Measurements from ENCODE around the gene NABP2. TPM values are rescaled to one million over a fixed set of nuclear protein-coding genes. Genes with fewer than 3 reads are reported as not detected.
A peak's percentile ranks its signal among the peaks of the same experiment; 100 is the strongest.

The NABP2 gene
- polyA plus RNA-seq, 2 of the 4 experiments (the other 2 are of a cell fraction): 64.1 to 86.7 TPM

- H3K4me3 ChIP-seq: peak overlapping the region; percentile 30
- H3K27ac ChIP-seq: peak overlapping the region; percentile 76 to 94
- 24% methylated on average over 15 of the region's 15 CpGs for WGBS (ENCODE audit: missing lambda C conversion rate)
- TF ChIP-seq JUN (IDR thresholded peaks at IDR 0.05) (no peak), GATA3 (IDR thresholded peaks at IDR 0.05; ENCODE audit: borderline replicate concordance) (0 out of 2 replicates have a peak, but pooled peaks have one; percentile 16)
- DNase-seq (ENCODE audit: low read depth in 1 of 2, low spot score in 1 of 2) (no peak), FAIRE-seq (no peak), ATAC-seq (peak; percentile 11 to 14; a peak in 5 of 6 replicates)
- H3K9me3 ChIP-seq: no peaks in the 10 kb centered on the region
- H3K4me1 ChIP-seq: peaks cover 26% of the 10 kb centered on the region
- ChIA-PET POLR2A (no interaction called here), CTCF (interaction anchor here (0.9 to 4.2 kb wide), 15 partner anchors 10 to 104 kb away, joined by 3 to 67 read pairs (median 6); partner anchors contain the start of genes SMARCC2 and ZC3H10)
- H3K4me2 ChIP-seq: peak overlapping the region; percentile 86
Observed at GRCh38 chr12:56223571-56224101, 506 bp upstream of the NABP2 start.

- Histone ChIP-seq H3K9me3 (no peaks in the 10 kb centered on the region), H3K4me3 (peak overlapping the region; percentile 66), H3K27ac (peak overlapping the region; percentile 80 to 91), H3K4me2 (peak overlapping the region; percentile 87), H3K4me1 (peaks cover 27% of the 10 kb centered on the region)
- WGBS (ENCODE audit: missing lambda C conversion rate): 64% methylated on average over 11 of the region's 11 CpGs
- DNase-seq (ENCODE audit: low read depth in 1 of 2, low spot score in 1 of 2): no peak
- no peak for TF ChIP-seq HMGXB4 (CRISPR knock-in tag; IDR thresholded peaks at IDR 0.05; ENCODE audit: borderline replicate concordance)
- TF ChIP-seq REST (IDR thresholded peaks at IDR 0.05): peak; percentile 71
- CTCF ChIA-PET: interaction anchor here (0.5 to 2.6 kb wide), 5 partner anchors 11 to 827 kb away, joined by 3 to 9 read pairs (median 3); no protein-coding TSS in a partner anchor
- no peak for FAIRE-seq
- ATAC-seq: no peak
- POLR2A ChIA-PET: no interaction called here
Observed at GRCh38 chr12:56224954-56225353, 812 bp downstream of the NABP2 start.

GRCh38 chr12:56229082-56229481 lies 4.9 kb downstream of the NABP2 start:
- 96% methylated on average over 4 of the region's 7 CpGs for WGBS (ENCODE audit: missing lambda C conversion rate)
- no peak for DNase-seq (ENCODE audit: low read depth in 1 of 2, low spot score in 1 of 2)
- Histone ChIP-seq H3K4me1 (peaks cover 16% of the 10 kb centered on the region), H3K4me3 (no peak overlapping the region), H3K27ac (no peak overlapping the region), H3K4me2 (no peak overlapping the region), H3K9me3 (no peaks in the 10 kb centered on the region)
- ChIA-PET POLR2A (no interaction called here), CTCF (interaction anchor here (1.7 kb wide), 1 partner anchor 27 kb away, joined by 5 read pairs; no protein-coding TSS in a partner anchor)
- no peak for ATAC-seq
- FAIRE-seq: no peak
- TF ChIP-seq USF2 (IDR thresholded peaks at IDR 0.05) (no peak), CBX8 (IDR thresholded peaks at IDR 0.05) (no peak)

GRCh38 chr12:56229916-56230431 lies 5.8 kb downstream of the NABP2 start, which contains the start of gene SLC39A5:
TSS of gene SLC39A5 (plus strand) at chr12:56230051. CDS start at chr12:56231275, 1,224 bp downstream.
- 94% methylated on average over 4 of the region's 4 CpGs for WGBS (ENCODE audit: missing lambda C conversion rate)
- Histone ChIP-seq H3K27ac (no peak within 1 kb of the TSS), H3K4me2 (0 out of 3 replicates have a peak within 1 kb of the TSS, but pooled peaks have one; percentile 22), H3K4me3 (no peak within 1 kb of the TSS), H3K4me1 (peaks cover 14% of the 10 kb centered on the region), H3K9me3 (no peaks in the 10 kb centered on the region)
- TF ChIP-seq EHF (CRISPR knock-in tag; IDR thresholded peaks at IDR 0.05): no peak
- no peak for TF ChIP-seq FOXS1 (CRISPR knock-in tag; IDR thresholded peaks at IDR 0.05)
- TF ChIP-seq FOSB (CRISPR knock-in tag; IDR thresholded peaks at IDR 0.05): no peak
- TF ChIP-seq HMGXB4 (CRISPR knock-in tag; IDR thresholded peaks at IDR 0.05; ENCODE audit: borderline replicate concordance): no peak
- no peak for TF ChIP-seq EHMT2 (IDR thresholded peaks at IDR 0.05; ENCODE audit: low read depth)
- no peak for TF ChIP-seq SREBF2 (IDR thresholded peaks at IDR 0.05)
- TF ChIP-seq HDAC2 (IDR thresholded peaks at IDR 0.05): no peak
- no peak for TF ChIP-seq MAX (IDR thresholded peaks at IDR 0.05)
- TF ChIP-seq TFCP2L1 (CRISPR knock-in tag; IDR thresholded peaks at IDR 0.05): no peak
- no peak for TF ChIP-seq SMC3 (IDR thresholded peaks at IDR 0.05)
- TF ChIP-seq CBX8 (IDR thresholded peaks at IDR 0.05): no peak
- TF ChIP-seq RARB (CRISPR knock-in tag; IDR thresholded peaks at IDR 0.05): no peak
- ChIA-PET CTCF (interaction anchor here (2.5 kb wide), 1 partner anchor 40 kb away, joined by 11 read pairs; the partner anchor contains the start of gene SMARCC2), POLR2A (interaction anchor here (1.9 kb wide), 1 partner anchor 8 kb away, joined by 6 read pairs; the partner anchor contains the start of gene RNF41)
- ATAC-seq (no peak), FAIRE-seq (no peak), DNase-seq (ENCODE audit: low read depth in 1 of 2, low spot score in 1 of 2) (no peak)
